Stimulated activated CD4-positive, alpha-beta T cell treated with anti-CD3 and anti-CD28 coated beads, Interleukin-2, amount 100 ng/mL, for 48 hours (primary cell): Measurements from ENCODE around the gene SYTL4.
A peak's percentile ranks its signal among the peaks of the same experiment; 100 is the strongest.

ENCODE experiments used
- DNase-seq, 2 donors: peaks; one replicate each; pipeline ENCODE4 v3.0.0-alpha.2; 2020

SYTL4 gene

GRCh38 chrX:100687128-100687527, 44.8 kb downstream of the SYTL4 start:
- DNase-seq, result no peak

GRCh38 chrX:100685997-100686305, 46.0 kb downstream of the SYTL4 start:
- DNase-seq, result no peak

GRCh38 chrX:100685284-100685996, 46.5 kb downstream of the SYTL4 start:
- DNase-seq, result peak; percentile 50 to 65

GRCh38 chrX:100682939-100683338, 49.0 kb downstream of the SYTL4 start:
- no peak for DNase-seq

- no peak for DNase-seq
These were observed 50.3 kb downstream of the SYTL4 start for GRCh38 chrX:100681599-100681998.

- DNase-seq, result no peak
These were observed 51.2 kb downstream of the SYTL4 start for GRCh38 chrX:100680756-100681155.

- DNase-seq, result no peak
These were observed 54.2 kb downstream of the SYTL4 start for GRCh38 chrX:100677611-100678181.

- no peak for DNase-seq
These were observed 57.2 kb downstream of the SYTL4 start for GRCh38 chrX:100674705-100675104.

GRCh38 chrX:100673397-100673953, 58.4 kb downstream of the SYTL4 start:
- DNase-seq, result no peak

GRCh38 chrX:100672966-100673365, 59.0 kb downstream of the SYTL4 start:
- DNase-seq, result no peak

- no peak for DNase-seq
These were observed 68.3 kb downstream of the SYTL4 start for GRCh38 chrX:100663642-100664041.

GRCh38 chrX:100662796-100663195, 69.1 kb downstream of the SYTL4 start:
- DNase-seq, result no peak

GRCh38 chrX:100662170-100662569, 69.8 kb downstream of the SYTL4 start:
- no peak for DNase-seq

GRCh38 chrX:100659431-100660137, 72.3 kb downstream of the SYTL4 start:
- DNase-seq, result no peak

- DNase-seq, result no peak
These were observed 73.0 kb downstream of the SYTL4 start for GRCh38 chrX:100658941-100659381.

- no peak for DNase-seq
These were observed 77.7 kb downstream of the SYTL4 start for GRCh38 chrX:100654261-100654660.

GRCh38 chrX:100652266-100652665, 79.7 kb downstream of the SYTL4 start:
- no peak for DNase-seq

GRCh38 chrX:100650841-100651240, 81.1 kb downstream of the SYTL4 start:
- DNase-seq, result no peak

- no peak for DNase-seq
These were observed 82.2 kb downstream of the SYTL4 start for GRCh38 chrX:100649550-100650356.

GRCh38 chrX:100648458-100649417, 83.2 kb downstream of the SYTL4 start:
- DNase-seq, result no peak

GRCh38 chrX:100647739-100648138, 84.2 kb downstream of the SYTL4 start:
- DNase-seq, result no peak

- DNase-seq, result no peak
These were observed 84.8 kb downstream of the SYTL4 start for GRCh38 chrX:100647095-100647494.
